NCI-H2227 (cell line): ENCODE results near the gene PSMA6.
A peak's percentile ranks its signal among the peaks of the same experiment; 100 is the strongest.
"Not testable (repeated sequence)": the region's sequence is repeated elsewhere in the genome, so short reads cannot be mapped to it uniquely, and the experiment has no call there.

Experiments
- DNase-seq: peaks from one replicate; lab custom pipeline; 2025; ENCODE audit not compliant: unreplicated experiment; lab: John Stamatoyannopoulos, UW

PSMA6 gene

DNA sequence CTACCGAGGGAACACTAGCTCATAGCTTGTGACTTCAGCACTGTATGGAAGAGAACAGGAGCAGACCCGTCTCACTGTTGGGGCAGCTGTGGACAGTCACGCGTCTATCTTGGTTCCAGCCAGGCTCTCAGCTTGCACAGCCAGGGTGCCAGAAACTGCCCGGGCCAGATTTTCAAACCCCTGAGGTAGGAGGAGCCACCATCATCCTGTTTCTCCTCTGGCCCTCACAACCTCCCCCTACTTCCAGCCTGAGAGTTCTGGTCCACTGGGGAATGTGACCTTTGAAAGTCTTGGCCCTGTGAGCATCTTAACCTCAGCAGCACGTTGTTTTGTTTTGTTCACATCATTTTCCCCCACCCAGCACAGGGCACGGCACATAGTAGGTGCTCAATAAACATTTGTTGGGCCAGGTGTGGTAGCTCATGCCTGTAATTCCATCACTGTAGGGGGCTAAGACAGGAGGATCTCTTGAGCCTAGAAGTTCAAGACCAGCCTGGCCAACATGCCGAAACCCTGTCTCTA is 50.4 kb downstream of the PSMA6 start:
- DNase-seq: no peak

GRCh38 chr14:35343702-35344101 is 51.5 kb downstream of the PSMA6 start:
- no peak for DNase-seq

DNA sequence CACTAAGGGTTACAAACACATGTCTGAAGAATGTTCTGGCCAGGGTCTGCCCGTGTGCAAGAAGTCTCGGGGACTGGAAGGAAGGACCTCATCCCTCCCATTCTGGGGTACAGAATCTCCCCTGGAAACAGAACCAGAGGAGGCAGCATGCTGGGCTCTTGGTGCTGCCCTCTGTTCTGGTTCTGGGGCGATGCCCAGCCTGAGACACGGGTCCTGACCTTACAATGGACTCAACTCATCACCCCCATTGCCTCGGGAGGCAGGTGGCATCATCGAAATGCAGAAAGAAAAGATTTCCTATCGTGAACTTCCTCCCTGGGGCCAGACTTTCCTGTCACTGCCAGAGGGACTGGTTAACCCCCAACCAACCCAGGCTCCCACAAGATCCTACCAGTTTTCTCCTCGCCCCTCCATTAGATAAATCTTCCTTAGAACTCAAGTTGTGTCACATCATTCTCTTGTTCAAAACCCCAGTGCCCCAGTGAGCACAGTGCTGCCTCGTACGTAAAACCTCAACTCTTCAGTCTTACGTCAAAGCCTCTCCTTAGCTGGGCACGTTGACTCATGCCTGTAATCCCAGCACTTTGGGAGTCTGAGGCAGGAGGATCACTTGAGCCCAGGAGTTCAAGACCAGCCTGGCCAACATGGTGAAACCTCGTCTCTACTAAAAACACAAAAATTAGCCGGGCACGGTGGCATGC is 52.1 kb downstream of the PSMA6 start:
- no peak for DNase-seq

DNA sequence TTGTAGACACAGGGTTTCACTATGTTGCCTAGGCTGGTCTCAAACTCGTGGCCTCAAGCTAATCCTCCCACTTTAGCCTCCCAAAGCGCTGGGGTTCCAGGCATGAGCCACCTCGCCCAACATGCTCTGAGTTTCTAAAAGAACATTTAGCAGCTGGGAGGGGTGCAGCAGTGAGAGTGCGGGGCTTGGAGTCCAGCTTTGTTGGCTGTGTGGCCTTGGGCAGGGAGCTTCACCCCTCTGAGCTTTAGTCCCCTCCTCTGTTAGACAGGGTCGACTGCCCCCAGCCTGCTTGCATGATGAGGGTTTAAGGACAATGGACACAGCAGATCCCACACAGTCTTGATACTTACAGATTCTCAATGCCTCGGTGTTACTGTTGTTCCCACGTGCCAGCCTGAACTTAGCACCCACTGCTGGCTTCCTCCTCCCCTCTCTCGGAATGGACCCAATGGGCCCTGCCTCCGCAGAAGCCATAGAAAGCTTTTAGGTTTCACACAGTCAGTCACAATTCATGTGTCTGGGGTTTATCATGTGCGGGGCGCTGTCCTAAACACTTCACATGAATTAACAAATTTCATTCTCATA is 54.6 kb downstream of the PSMA6 start:
- no peak for DNase-seq

GRCh38 chr14:35347323-35348043 is 55.3 kb downstream of the PSMA6 start:
- DNase-seq: peak; percentile 62

GRCh38 chr14:35348044-35348380 is 55.8 kb downstream of the PSMA6 start:
- not testable (repeated sequence) for DNase-seq

DNA sequence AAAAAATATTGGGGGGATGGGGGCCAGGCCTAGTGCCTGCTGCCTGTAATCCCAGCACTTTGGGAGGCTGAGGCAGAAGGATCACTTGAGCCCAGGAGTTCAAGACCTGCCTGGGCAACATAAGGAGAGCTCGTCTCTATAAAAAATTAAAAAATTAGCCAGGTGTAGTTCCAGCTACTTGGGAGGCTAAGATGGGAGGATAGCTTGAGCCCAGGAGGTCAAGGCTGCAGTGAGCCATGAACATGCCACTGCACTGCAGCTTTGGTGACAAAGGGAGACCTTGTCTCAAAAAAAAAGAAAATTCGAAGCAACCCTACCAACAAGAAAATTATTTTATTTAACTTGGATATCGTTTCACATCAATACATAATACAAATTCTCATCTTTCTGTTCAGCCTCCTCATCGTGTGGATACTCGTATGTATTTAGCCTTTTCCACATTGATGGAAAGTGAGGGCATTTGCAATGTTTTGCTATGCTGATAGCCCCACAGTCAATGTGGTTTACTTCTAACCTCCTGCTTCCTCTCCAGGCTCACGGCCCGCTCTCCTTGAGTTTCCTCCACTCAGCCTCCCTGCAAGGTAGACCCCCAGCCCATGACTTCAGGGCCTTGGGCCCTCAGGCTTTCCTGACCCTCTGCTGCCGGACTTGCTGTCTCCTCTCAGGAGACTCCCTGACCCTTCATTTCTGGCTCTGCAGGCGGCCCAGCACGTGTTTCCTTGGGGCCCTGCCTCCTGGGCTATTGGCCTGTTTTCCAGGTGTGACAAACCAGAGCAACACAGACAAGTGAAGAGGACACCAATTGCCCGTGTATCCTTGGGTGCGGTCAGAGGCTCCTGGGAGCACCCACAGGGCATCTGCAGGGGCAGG is 57.5 kb downstream of the PSMA6 start:
- DNase-seq: no peak

GRCh38 chr14:35351497-35351896 is 59.3 kb downstream of the PSMA6 start:
- DNase-seq: no peak

- no peak for DNase-seq
Measured at GRCh38 chr14:35351897-35352273, 59.7 kb downstream of the PSMA6 start.

- no peak for DNase-seq
Measured at GRCh38 chr14:35352274-35353233, 60.4 kb downstream of the PSMA6 start.

- DNase-seq: no peak
Measured at GRCh38 chr14:35353409-35354172, 61.4 kb downstream of the PSMA6 start.

DNA sequence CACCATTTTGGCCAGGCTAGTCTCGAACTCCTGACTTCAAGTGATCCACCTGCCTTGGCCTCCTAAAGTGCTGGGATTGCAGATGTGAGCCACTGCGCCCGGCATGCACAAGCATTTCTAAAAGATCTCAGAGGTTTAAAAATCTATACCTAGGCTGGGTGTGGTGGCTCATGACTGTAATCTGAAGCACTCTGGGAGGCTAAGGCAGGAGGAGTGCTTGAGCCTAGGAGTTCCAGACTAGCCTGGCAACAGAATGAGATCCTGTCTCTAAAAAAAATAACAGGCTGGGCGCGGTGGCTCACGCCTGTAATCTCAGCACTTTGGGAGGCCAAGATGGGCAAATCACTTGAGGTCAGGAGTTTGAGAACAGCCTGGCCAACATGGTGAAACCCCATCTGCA is 63.1 kb downstream of the PSMA6 start:
- not testable (repeated sequence) for DNase-seq

- DNase-seq: no peak
Measured at GRCh38 chr14:35355981-35356841, 64.0 kb downstream of the PSMA6 start.

- not testable (repeated sequence) for DNase-seq
Measured at GRCh38 chr14:35359655-35360054, 67.5 kb downstream of the PSMA6 start.

DNA sequence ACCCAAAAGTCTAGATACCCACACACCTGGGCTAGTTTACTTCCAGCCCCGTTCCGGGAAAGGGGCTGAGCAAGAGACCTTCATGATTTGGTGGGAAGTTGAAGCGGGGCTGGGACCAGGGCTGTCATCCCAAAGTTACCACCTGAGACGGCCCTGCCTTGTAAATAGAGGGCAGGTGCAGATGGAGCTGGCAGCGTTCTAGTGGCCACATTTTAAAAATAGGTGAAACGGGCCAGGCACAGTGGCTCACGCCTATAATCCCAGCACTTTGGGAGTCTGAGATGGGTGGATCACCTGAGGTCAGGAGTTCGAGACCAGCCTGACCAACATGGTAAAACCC is 68.9 kb downstream of the PSMA6 start:
- DNase-seq: no peak

DNA sequence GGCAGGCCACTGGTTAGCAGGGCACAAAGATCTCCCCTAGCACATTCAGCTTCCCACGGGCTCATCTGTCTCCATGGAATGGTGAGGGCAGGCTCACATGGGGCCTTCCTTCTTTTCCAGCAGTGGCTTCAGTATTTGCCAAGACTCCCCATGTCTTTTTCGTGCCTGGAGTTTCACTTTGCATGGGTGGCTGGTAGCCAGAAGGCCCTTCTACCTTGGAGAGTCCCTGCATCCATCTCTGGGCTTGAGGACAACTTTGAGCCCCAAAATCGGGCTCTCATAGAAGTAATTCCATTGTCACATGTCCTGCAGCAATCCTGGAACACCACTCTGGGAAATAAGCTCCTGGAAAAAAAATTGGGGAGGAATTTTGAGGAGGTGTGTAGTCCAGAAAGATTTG is 70.3 kb downstream of the PSMA6 start:
- DNase-seq: no peak

- no peak for DNase-seq
Measured at GRCh38 chr14:35362911-35363374, 70.8 kb downstream of the PSMA6 start.
